Measurements from ENCODE around the gene MARCHF6.
A peak's percentile ranks its signal among the peaks of the same experiment; 100 is the strongest.
"Not testable (repeated sequence)": the region's sequence is repeated elsewhere in the genome, so short reads cannot be mapped to it uniquely, and the experiment has no call there.

Gene MARCHF6

GRCh38 chr5:10324518-10325370 is 28.8 kb upstream of the MARCHF6 start:
- DNase-seq = no peak

- no peak for DNase-seq
Measured at GRCh38 chr5:10328323-10328722, 25.2 kb upstream of the MARCHF6 start.

DNA sequence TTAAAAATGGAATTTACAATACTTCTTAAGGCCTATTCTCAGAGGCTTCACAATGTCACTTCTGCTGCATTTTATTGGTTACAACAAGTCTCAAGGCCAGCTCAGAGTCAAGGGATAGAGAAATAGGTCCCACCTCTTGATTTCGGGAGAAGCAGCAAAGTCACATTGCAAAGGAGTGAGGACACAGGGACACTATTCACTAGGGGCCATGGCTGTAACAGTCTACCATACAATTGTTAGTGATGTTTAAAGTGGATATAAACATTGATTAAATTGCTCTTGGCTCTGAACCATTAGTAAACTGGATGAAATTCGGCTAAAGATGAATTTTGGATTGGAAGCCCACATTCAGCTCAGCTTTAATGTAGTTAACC is 24.1 kb upstream of the MARCHF6 start:
- DNase-seq = no peak

- peak; percentile 73 for DNase-seq
Measured at GRCh38 chr5:10329820-10330481, 23.5 kb upstream of the MARCHF6 start.

DNA sequence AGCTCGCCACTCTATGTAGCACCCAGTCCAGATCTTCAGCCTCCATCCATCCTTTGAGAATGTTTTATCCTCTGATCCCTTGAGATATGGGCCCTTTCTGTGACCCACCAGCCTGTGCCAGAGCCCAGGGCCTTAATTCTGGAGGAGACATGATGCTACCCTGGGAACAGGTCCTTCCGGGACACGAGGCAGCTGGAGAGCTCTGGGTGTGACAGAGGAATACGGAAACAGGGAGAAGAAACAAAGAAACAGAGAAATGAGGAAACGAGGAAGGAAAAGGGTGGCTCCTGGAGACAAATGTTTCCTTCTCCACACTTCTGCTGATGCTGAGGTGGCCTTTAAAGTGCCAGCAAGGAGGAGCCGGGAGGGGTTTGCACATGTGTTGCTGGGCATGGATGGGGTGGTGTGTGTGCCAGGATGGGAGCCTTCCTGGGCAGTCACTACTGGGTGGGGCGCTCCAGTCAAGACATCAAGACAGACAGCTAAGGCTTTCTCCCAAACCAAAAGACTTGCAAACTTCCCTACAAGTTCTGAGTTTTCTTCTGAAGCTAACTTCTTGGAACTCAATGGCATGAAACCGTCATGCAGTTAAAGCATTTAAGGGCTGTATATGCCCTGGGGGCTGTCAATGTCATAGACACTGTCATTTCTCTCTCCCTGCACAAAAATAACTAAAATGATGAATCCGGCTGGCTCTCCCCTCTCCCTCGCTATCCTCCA is 22.8 kb upstream of the MARCHF6 start:
- no peak for DNase-seq

GRCh38 chr5:10331341-10331796 is 22.1 kb upstream of the MARCHF6 start:
- peak; percentile 72 for DNase-seq

GRCh38 chr5:10332301-10332700 is 21.2 kb upstream of the MARCHF6 start:
- no peak for DNase-seq

GRCh38 chr5:10333154-10334006 is 20.1 kb upstream of the MARCHF6 start:
- no peak for DNase-seq

GRCh38 chr5:10334831-10335230 is 18.7 kb upstream of the MARCHF6 start:
- DNase-seq = no peak

GRCh38 chr5:10335711-10336470 is 17.6 kb upstream of the MARCHF6 start:
- no peak for DNase-seq

DNA sequence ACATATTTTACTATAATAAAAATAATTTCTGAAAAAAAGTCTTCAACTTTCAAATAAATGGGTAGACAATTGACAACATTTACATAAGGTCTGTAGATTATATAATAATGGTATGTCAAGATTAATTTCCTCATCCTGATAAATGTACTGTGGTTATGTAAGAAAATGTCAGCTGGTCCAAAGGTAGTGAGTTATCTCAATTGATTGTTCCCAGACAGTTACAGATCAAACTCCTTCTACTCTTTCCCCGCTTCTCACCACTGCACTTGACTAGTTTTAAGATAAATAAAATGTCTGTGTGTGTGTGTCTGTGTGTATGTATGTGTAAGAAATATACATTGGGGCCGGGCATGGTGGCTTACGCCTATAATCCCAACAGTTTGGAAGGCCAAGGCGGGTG is 16.4 kb upstream of the MARCHF6 start:
- DNase-seq = no peak

DNA sequence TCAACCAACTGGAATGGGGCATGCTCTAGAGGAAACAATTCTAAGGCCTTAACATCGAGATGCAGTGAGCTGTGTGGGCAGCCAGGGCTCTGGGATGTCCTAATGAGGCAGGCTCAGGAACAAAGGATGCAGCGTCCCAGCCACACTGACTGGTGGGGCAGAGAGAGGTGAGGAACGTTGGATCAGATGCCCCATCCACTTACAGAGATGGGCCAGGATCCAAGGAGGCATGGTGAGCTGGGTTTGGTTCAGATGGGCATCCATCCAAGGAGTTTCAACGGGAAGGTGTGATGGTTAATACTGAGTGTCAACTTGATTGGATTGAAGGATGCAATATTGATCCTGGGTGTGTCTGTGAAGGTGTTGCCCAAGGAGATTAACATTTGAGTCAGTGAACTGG is 15.5 kb upstream of the MARCHF6 start:
- no peak for DNase-seq

DNA sequence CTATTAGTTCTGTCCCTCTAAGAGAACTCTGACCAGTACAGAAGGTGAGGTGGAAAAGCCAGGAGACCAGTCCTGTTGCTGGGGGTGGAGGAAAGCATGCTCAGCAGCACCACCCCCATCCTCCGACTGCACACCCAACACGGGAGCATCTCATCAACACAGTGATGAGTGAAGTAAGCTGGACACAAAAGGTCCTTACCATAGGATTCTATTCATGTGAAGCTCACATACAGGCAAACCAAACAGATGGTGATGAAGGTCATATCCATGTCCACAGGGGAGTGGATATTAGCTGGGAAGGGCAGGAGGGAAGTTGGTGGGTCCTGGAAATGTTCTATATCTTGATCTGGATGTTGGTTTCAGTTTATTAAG is 14.8 kb upstream of the MARCHF6 start:
- no peak for DNase-seq

DNA sequence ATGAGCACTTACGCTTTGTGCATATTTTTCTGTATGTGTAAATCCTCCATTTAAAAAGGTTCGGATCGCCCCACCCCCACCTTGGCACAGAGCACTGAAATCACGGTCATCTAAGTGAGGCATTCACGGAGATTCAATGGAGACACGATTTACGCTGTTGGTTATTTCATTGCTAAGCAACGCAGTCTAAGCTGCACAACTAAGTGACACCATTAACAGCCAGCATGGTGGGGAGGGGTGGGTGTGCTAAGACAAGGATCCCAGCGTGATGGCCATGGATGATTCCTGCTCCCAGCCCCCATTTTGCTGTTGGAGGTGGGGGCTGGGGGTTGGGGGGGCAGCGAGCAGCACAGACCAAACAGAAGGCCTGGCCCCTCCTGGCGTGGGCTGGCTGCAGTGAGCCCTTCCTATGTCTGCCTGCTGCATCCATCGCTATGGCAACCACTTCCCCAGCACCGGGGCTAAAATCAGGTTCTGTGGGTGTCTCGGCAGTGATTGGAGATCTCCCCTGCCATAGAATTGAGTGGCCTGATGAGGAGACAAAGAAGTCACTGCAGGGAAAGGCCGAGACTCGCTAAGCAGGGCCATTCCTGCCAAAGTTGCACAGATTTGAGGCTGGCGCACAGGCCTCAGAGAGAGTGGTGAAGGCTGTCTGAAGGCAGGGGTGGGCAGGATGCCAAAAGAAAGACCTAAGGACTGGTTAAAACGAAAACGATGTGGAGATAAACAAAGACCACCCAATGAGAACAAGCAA is 14.3 kb upstream of the MARCHF6 start:
- no peak for DNase-seq

GRCh38 chr5:10339958-10340357 is 13.5 kb upstream of the MARCHF6 start:
- no peak for DNase-seq

DNA sequence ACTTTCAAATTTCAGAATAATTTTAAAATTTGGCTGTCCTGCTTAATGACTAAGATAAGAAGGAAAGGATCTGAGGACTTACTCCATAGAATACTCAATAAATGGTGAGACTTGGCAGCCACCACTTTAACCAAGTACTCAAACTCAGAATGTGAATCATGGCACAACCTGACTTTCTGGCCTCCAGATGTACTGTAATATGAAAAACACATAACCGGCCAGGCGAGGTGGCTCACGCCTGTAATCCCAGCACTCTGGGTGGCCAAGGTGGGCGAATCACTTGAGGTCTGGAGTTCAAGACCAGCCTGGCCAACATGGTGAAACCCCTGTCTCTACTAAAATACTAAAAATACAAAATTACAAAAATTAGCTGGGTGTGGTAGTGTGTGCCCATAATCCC is 10.0 kb upstream of the MARCHF6 start:
- no peak for DNase-seq

GRCh38 chr5:10344461-10345106 is 8.9 kb upstream of the MARCHF6 start:
- not testable (repeated sequence) for DNase-seq

- DNase-seq = no peak
Measured at GRCh38 chr5:10348258-10348657, 5.2 kb upstream of the MARCHF6 start.

- no peak for DNase-seq
Measured at GRCh38 chr5:10351199-10351905, 2.1 kb upstream of the MARCHF6 start.

DNA sequence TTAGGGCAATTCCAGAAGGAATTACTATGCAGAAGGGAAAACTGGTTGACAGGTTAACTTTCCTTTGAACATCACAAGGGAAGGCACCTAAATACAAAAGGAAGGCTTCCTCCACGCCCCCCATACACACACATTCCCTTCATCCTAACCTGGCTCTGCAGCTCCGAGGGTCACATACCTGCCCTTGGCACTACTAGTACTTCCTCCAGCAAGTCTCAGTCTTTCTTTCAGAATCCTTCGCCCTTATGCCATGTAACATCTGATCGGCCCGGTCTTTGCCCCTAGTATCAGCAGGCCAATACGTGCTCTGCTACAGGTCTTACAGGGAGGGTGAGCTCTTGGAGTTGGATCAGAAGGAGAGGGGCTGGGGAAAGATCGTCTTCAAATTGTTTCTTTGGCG is 1.6 kb upstream of the MARCHF6 start:
- DNase-seq = no peak

Measured in DMS79 treated with DMSO at 0.1 percent for 48 hours (cell line).